ENCODE results near the gene CDHR2.
A peak's percentile ranks its signal among the peaks of the same experiment; 100 is the strongest.

Gene CDHR2

DNA sequence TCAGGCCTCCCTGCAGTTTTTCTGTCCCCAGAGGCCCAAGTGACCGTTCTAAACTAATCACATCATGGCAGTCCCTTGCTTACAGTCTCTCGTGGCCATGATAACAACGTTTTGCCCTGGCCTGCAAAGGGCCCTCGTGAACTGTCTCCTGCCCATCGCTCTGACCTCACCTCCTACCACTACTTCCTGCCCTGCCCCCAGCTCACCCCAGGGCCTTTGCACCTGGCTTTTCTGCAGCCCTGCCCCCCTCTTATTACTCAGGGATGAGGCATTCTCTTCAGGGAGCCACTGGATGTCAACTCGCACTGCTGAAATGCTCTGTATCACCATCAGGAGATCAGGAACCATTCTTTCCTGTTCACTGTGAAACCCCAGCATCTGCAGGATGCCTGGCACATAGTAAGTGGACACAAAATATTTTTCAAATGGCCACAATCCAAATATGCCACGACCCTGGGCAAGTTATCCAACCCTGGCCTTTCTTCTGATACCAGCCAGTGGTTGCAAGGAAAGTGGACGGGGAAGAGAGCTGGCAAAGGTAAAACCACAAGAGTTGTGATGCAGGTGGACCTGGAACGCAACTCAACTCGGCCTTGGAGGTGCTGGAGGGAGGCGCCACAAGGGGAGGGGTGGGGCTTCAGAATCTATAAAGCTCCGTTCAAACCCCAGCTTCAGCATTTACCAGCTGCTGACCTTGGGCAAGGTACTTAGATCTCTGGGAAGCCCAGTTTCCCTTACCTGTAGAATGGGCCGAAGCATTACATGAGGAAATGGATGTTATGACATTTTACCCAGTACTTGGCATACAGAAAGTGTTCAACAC lies 79.5 kb downstream of the CDHR2 start:
- Histone ChIP-seq H3K4me1 (ENCODE audit: control insufficient read depth, low read depth, low read length) (peaks cover 4% of the 10 kb centered on the region), H3K27ac (ENCODE audit: low read length) (no peak overlapping the region), H3K9me3 (ENCODE audit: control insufficient read depth, low read depth, low read length) (no peaks in the 10 kb centered on the region), H3K36me3 (ENCODE audit: control insufficient read depth, low read depth, low read length) (no peaks in the 10 kb centered on the region), H3K9ac (ENCODE audit: low read length) (no peak overlapping the region), H3K4me3 (ENCODE audit: low read length) (peak overlapping the region; percentile 79), H3K27me3 (ENCODE audit: control insufficient read depth, insufficient read depth, low read length) (peaks cover 56% of the 10 kb centered on the region)

DNA sequence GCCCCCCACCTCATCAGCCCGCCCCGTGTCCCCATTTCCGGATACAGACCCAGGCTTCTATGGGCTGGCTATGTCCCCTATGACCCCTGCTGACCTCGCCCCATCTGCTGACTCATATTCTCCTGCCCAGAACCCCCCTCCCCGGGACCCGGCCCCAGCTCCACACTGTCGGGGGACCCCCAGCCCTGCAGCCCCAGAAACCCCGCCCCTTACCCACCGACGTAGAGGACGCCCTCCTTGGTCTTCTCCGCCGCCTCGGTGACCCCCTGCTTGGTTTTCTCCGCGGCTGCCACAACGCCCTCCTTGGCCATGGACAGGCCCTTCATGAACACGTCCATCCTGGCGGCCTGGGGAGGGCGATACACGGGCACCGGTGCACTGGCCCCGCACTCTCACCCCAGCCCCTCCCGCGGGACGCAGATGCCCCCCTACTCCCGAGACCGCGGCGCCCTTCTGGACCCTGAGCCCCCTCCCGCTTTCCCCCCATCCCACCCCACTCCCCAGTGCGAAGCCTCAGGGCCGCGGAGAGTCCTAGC lies 80.2 kb downstream of the CDHR2 start:
- Histone ChIP-seq H3K4me3 (ENCODE audit: low read length) (peak overlapping the region; percentile 79), H3K9me3 (ENCODE audit: control insufficient read depth, low read depth, low read length) (no peaks in the 10 kb centered on the region), H3K4me1 (ENCODE audit: control insufficient read depth, low read depth, low read length) (peaks cover 11% of the 10 kb centered on the region), H3K27me3 (ENCODE audit: control insufficient read depth, insufficient read depth, low read length) (peaks cover 56% of the 10 kb centered on the region), H3K27ac (ENCODE audit: low read length) (no peak overlapping the region), H3K9ac (ENCODE audit: low read length) (no peak overlapping the region), H3K36me3 (ENCODE audit: control insufficient read depth, low read depth, low read length) (no peaks in the 10 kb centered on the region)

DNA sequence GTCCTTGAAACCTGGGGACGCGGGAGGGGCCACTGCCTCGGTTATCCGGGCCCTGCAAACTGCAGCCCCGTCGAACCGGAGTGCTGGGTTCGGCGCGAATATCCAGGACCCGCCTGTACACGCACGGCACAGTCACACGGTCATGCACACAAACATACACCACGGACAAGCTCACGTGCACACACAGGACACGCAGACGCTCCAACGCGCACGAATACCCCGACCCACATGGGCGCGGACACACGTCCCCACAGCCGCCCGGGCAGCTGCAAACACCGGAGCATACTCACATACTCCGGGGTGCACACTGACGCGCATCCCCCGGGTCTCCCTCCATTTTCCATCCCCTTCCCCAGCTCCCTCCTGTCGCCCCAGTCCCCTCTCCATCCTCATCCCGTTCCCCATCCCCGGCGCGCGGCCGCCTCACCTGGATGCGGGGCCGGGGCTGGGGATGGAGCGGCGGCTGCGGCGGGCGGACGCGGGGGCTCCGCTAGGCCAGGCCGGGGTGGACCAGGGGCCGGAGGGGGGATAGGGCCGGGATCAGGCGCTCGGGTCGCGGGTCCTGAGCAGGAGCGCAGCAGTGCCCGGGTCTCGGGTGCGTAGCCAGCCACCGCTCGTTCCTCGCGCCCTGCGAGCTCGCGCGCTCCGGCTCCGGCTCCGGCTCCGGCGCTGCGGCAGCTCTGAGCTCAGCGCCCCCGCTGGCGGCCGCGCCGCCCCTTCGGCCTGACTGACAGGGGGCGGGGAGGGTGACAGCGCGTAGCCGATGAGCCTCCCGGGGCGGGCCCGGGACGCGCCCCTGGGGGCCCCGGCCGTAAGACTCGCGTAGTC lies 80.9 kb downstream of the CDHR2 start, which contains the start of the genes EIF4E1B and SNCB:
TSS of gene EIF4E1B (plus strand) at position 823 of the 828 bp plus-strand sequence. CDS start 12,113 bp downstream, outside the sequence.
TSS of gene SNCB (minus strand) at position 682 of the 828 bp plus-strand sequence. CDS start 880 bp downstream, outside the sequence.
- no peak within 1 kb of the TSS for H3K9ac ChIP-seq (ENCODE audit: low read length)
- no peaks in the 10 kb centered on the region for H3K36me3 ChIP-seq (ENCODE audit: control insufficient read depth, low read depth, low read length)
- peaks cover 56% of the 10 kb centered on the region for H3K27me3 ChIP-seq (ENCODE audit: control insufficient read depth, insufficient read depth, low read length)
- H3K9me3 ChIP-seq (ENCODE audit: control insufficient read depth, low read depth, low read length): no peaks in the 10 kb centered on the region
- peaks cover 14% of the 10 kb centered on the region for H3K4me1 ChIP-seq (ENCODE audit: control insufficient read depth, low read depth, low read length)
- H3K4me3 ChIP-seq (ENCODE audit: low read length): peak within 1 kb of the TSS; percentile 79
- H3K27ac ChIP-seq (ENCODE audit: low read length): no peak within 1 kb of the TSS

- Histone ChIP-seq H3K27me3 (ENCODE audit: control insufficient read depth, insufficient read depth, low read length) (peaks cover 56% of the 10 kb centered on the region), H3K9ac (ENCODE audit: low read length) (no peak overlapping the region), H3K4me1 (ENCODE audit: control insufficient read depth, low read depth, low read length) (peaks cover 14% of the 10 kb centered on the region), H3K27ac (ENCODE audit: low read length) (no peak overlapping the region), H3K4me3 (ENCODE audit: low read length) (peak overlapping the region; percentile 79), H3K36me3 (ENCODE audit: control insufficient read depth, low read depth, low read length) (no peaks in the 10 kb centered on the region), H3K9me3 (ENCODE audit: control insufficient read depth, low read depth, low read length) (no peaks in the 10 kb centered on the region)
Observed at GRCh38 chr5:176630681-176631222, 81.6 kb downstream of the CDHR2 start.

GRCh38 chr5:176631383-176632200 lies 82.5 kb downstream of the CDHR2 start:
- Histone ChIP-seq H3K4me3 (ENCODE audit: low read length) (peak overlapping the region; percentile 79), H3K36me3 (ENCODE audit: control insufficient read depth, low read depth, low read length) (no peaks in the 10 kb centered on the region), H3K27me3 (ENCODE audit: control insufficient read depth, insufficient read depth, low read length) (peaks cover 56% of the 10 kb centered on the region), H3K9me3 (ENCODE audit: control insufficient read depth, low read depth, low read length) (no peaks in the 10 kb centered on the region), H3K9ac (ENCODE audit: low read length) (no peak overlapping the region), H3K4me1 (ENCODE audit: control insufficient read depth, low read depth, low read length) (peaks cover 11% of the 10 kb centered on the region), H3K27ac (ENCODE audit: low read length) (no peak overlapping the region)

DNA sequence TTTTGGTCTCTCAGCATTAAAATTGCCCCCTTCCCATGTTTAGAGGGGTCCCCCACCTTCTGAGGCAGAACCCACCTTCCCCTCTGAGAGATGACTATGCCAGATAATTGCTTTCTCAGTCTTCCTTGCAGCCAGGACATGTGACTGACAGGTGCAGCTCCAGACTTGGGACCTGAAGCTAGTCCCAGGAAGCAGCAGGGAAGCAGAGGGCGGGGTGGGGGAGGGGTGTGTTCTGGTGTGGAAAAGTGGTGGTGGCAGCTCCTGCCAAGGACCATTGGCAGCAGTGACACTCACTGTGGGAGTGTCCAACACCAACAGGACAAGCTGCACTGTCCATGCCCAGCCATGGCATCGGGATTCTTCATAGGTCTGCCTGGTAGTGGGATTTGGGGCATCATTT lies 83.6 kb downstream of the CDHR2 start:
- peaks cover 10% of the 10 kb centered on the region for H3K4me1 ChIP-seq (ENCODE audit: control insufficient read depth, low read depth, low read length)
- no peak overlapping the region for H3K4me3 ChIP-seq (ENCODE audit: low read length)
- no peaks in the 10 kb centered on the region for H3K9me3 ChIP-seq (ENCODE audit: control insufficient read depth, low read depth, low read length)
- no peak overlapping the region for H3K9ac ChIP-seq (ENCODE audit: low read length)
- H3K36me3 ChIP-seq (ENCODE audit: control insufficient read depth, low read depth, low read length): no peaks in the 10 kb centered on the region
- H3K27me3 ChIP-seq (ENCODE audit: control insufficient read depth, insufficient read depth, low read length): peaks cover 48% of the 10 kb centered on the region
- H3K27ac ChIP-seq (ENCODE audit: low read length): no peak overlapping the region

- peaks cover 10% of the 10 kb centered on the region for H3K4me1 ChIP-seq (ENCODE audit: control insufficient read depth, low read depth, low read length)
- H3K27me3 ChIP-seq (ENCODE audit: control insufficient read depth, insufficient read depth, low read length): peaks cover 40% of the 10 kb centered on the region
- H3K9ac ChIP-seq (ENCODE audit: low read length): no peak overlapping the region
- no peak overlapping the region for H3K27ac ChIP-seq (ENCODE audit: low read length)
- no peaks in the 10 kb centered on the region for H3K36me3 ChIP-seq (ENCODE audit: control insufficient read depth, low read depth, low read length)
- H3K4me3 ChIP-seq (ENCODE audit: low read length): no peak overlapping the region
- H3K9me3 ChIP-seq (ENCODE audit: control insufficient read depth, low read depth, low read length): no peaks in the 10 kb centered on the region
Observed at GRCh38 chr5:176633598-176633997, 84.5 kb downstream of the CDHR2 start.

GRCh38 chr5:176636426-176636825 lies 87.3 kb downstream of the CDHR2 start:
- H3K9ac ChIP-seq (ENCODE audit: low read length): no peak overlapping the region
- H3K4me3 ChIP-seq (ENCODE audit: low read length): no peak overlapping the region
- H3K36me3 ChIP-seq (ENCODE audit: control insufficient read depth, low read depth, low read length): no peaks in the 10 kb centered on the region
- H3K27ac ChIP-seq (ENCODE audit: low read length): no peak overlapping the region
- H3K9me3 ChIP-seq (ENCODE audit: control insufficient read depth, low read depth, low read length): no peaks in the 10 kb centered on the region
- peaks cover 10% of the 10 kb centered on the region for H3K4me1 ChIP-seq (ENCODE audit: control insufficient read depth, low read depth, low read length)
- peaks cover 12% of the 10 kb centered on the region for H3K27me3 ChIP-seq (ENCODE audit: control insufficient read depth, insufficient read depth, low read length)

- Histone ChIP-seq H3K9me3 (ENCODE audit: control insufficient read depth, low read depth, low read length) (no peaks in the 10 kb centered on the region), H3K4me1 (ENCODE audit: control insufficient read depth, low read depth, low read length) (peaks cover 10% of the 10 kb centered on the region), H3K27me3 (ENCODE audit: control insufficient read depth, insufficient read depth, low read length) (peaks cover 7% of the 10 kb centered on the region), H3K27ac (ENCODE audit: low read length) (no peak overlapping the region), H3K36me3 (ENCODE audit: control insufficient read depth, low read depth, low read length) (no peaks in the 10 kb centered on the region), H3K9ac (ENCODE audit: low read length) (no peak overlapping the region), H3K4me3 (ENCODE audit: low read length) (no peak overlapping the region)
Observed at GRCh38 chr5:176637556-176637955, 88.4 kb downstream of the CDHR2 start.

DNA sequence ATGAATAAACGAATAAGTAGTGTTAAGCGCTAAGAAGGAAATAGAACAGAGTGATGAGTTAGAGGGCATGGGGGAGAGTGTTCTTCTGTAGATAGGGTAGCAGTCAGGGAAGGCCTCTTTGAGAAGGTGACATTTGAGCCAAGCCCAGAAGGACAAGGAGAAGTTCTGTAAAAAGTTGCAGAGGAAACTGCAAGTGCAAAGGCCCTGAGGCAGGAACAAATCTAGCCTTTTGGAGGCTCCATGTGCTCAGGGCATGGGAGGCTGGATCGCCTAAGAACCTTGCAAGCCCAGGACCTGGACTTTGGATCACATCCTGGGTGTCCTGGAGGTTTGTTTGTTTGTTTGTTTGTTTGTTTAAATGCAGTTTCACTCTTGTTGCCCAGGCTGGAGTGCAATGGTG lies 89.3 kb downstream of the CDHR2 start:
- H3K9ac ChIP-seq (ENCODE audit: low read length): no peak overlapping the region
- peaks cover 1% of the 10 kb centered on the region for H3K27me3 ChIP-seq (ENCODE audit: control insufficient read depth, insufficient read depth, low read length)
- H3K4me1 ChIP-seq (ENCODE audit: control insufficient read depth, low read depth, low read length): peaks cover 10% of the 10 kb centered on the region
- H3K9me3 ChIP-seq (ENCODE audit: control insufficient read depth, low read depth, low read length): no peaks in the 10 kb centered on the region
- H3K36me3 ChIP-seq (ENCODE audit: control insufficient read depth, low read depth, low read length): no peaks in the 10 kb centered on the region
- no peak overlapping the region for H3K4me3 ChIP-seq (ENCODE audit: low read length)
- no peak overlapping the region for H3K27ac ChIP-seq (ENCODE audit: low read length)
